A673 (cell line): ENCODE data around the gene COQ8B. TPM values are rescaled to one million over a fixed set of nuclear protein-coding genes. Genes with fewer than 3 reads are reported as not detected.

Experiments used
- BruUV-seq: library from RNA; stranded (reverse); fragments of 400-500 nt; replicated peaks from 2 replicates; lab custom pipeline; 2021; lab: Mats Ljungman, UMichigan
- CTCF ChIA-PET: fragments of 300-600 bp; sonication (Branson Sonifier 250); formaldehyde crosslinking; loops from one replicate; lab custom pipeline; 2022; ENCODE audit warnings: antibody characterized with exemption; lab: Charles Lee
- POLR2A ChIA-PET: fragments of 300-600 bp; sonication (Branson Sonifier 250); formaldehyde crosslinking; loops from one replicate; lab custom pipeline; 2022; ENCODE audit warnings: antibody characterized with exemption; ENCODE audit not compliant: low non-redundant PET; lab: Charles Lee
- DNase-seq: peaks from one replicate; pipeline ENCODE4 v3.0.0-alpha.2; 2015; ENCODE audit warnings: low spot score
- H3K27ac ChIP-seq: fragments of 200-600 bp; sonication (generic); 2 replicates; pipeline ENCODE4 v1.5.1; 2016; ENCODE audit warnings: mixed run types, low read depth, mild to moderate bottlenecking, mixed read lengths, antibody characterized with exemption, low read length; ENCODE audit not compliant: poor library complexity, severe bottlenecking
- H3K27me3 ChIP-seq: fragments of 200-600 bp; sonication (generic); replicated peaks from 2 replicates; pipeline ENCODE4 v1.6.1; 2017; ENCODE audit warnings: mixed run types, low read depth, mild to moderate bottlenecking, mixed read lengths, antibody characterized with exemption, low read length; ENCODE audit not compliant: insufficient read depth, poor library complexity
- H3K36me3 ChIP-seq: fragments of 200-600 bp; sonication (generic); 2 replicates; pipeline ENCODE4 v1.6.1; 2016; ENCODE audit warnings: mixed run types, mild to moderate bottlenecking, mixed read lengths, antibody characterized with exemption, low read length; ENCODE audit not compliant: insufficient read depth, poor library complexity, severe bottlenecking
- H3K4me1 ChIP-seq: fragments of 200-600 bp; sonication (generic); 2 replicates; pipeline ENCODE4 v1.6.1; 2017; ENCODE audit warnings: mixed run types, mild to moderate bottlenecking, mixed read lengths, antibody characterized with exemption, low read length; ENCODE audit not compliant: insufficient read depth, poor library complexity, severe bottlenecking
- H3K4me3 ChIP-seq: fragments of 200-600 bp; sonication (generic); 2 replicates; pipeline ENCODE4 v1.5.1; 2016; ENCODE audit warnings: low read depth, mixed run types, mild to moderate bottlenecking, mixed read lengths, low read length; ENCODE audit not compliant: poor library complexity, severe bottlenecking
- H3K9me3 ChIP-seq: fragments of 200-600 bp; sonication (generic); 2 replicates; pipeline ENCODE4 v1.6.1; 2016; ENCODE audit warnings: mixed run types, low read depth, mild to moderate bottlenecking, mixed read lengths, antibody characterized with exemption, low read length; ENCODE audit not compliant: poor library complexity, severe bottlenecking
- CTCF ChIP-seq: fragments of 300-800, 200-600 bp; sonication (generic); conservative IDR thresholded peaks from 2 replicates; pipeline ENCODE4 v1.5.1; 2017; ENCODE audit warnings: low read depth, mild to moderate bottlenecking, antibody characterized with exemption, low read length, moderate library complexity, mixed read lengths
- EZH2 ChIP-seq: fragments of 200-600 bp; sonication (generic); IDR thresholded peaks from 2 replicates; pipeline ENCODE4 v1.6.1; 2017; ENCODE audit warnings: borderline replicate concordance, low read depth, mild to moderate bottlenecking, mixed read lengths, antibody characterized with exemption, low read length; ENCODE audit not compliant: poor library complexity, severe bottlenecking
- intact Hi-C: fragments of 100-400 bp; cut with micrococcal nuclease; formaldehyde crosslinking; loops from one replicate; pipeline ENCODE4 v1.10.0; 2022; ENCODE audit not compliant: unreplicated experiment
- total RNA-seq: library from RNA; stranded (reverse); gene quantifications from 2 replicates; pipeline ENCODE4 v1.2.3, GENCODE V29; 2021

COQ8B gene
- total RNA-seq, 1 experiment from 2014 or later: 34.1 TPM

GRCh38 chr19:40691421-40692211 is 25.1 kb downstream of the COQ8B start:
- Histone ChIP-seq H3K27ac (peak overlapping the region; percentile 96), H3K4me1 (peaks cover 17% of the 10 kb centered on the region), H3K36me3 (peaks cover 3% of the 10 kb centered on the region), H3K27me3 (no peaks in the 10 kb centered on the region), H3K9me3 (no peaks in the 10 kb centered on the region), H3K4me3 (peak overlapping the region; percentile 94)
- intact Hi-C loops: no loop called here
- peak; percentile 39 for DNase-seq
- POLR2A ChIA-PET: interaction anchor here (0.7 kb wide), 1 partner anchor 84 kb away, joined by 4 read pairs; the partner anchor contains the start of gene MIA
- CTCF ChIA-PET: interaction anchor here (0.9 to 1.2 kb wide), 3 partner anchors 8 to 115 kb away, joined by 3 to 5 read pairs (median 4); no protein-coding TSS in a partner anchor
- TF ChIP-seq EZH2 (no peak), CTCF (no peak)
- BruUV-seq: no TSS peak

DNA sequence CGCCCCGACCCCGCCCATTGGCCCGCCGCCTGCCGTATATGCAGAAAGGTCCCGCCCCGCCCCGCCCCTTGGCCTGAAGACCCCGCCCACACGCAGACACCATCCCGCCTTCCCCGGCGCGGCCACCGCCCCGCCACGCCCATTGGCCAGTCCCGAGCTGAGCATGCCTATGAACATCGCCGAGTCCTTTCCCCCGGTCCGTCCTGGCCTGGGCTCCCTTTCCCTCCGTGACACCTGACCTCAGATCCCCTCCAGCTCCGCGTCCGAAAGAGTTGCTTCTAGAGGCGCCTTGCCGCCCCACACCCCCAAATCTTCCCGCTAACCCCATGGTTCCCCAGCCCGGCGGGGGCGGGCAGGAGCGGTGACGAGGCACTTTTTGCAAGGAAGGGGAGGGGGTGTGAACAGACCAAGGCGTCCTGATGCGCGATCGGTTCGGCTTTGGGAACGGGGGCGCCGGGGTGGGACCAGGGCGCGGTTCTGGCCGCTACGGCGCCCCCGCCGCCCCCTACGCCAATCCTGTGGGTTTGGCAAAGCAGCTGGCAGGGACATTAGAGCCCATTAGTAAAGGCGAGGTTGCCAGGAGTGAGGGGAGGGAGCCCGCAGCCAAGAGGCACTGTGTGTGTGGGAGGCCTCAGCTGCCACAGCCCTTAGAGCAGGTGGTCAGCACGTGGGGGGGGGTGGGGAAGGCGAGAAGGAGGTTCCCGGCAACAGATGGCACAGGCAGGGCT is 25.8 kb downstream of the COQ8B start:
- H3K36me3 ChIP-seq: peaks cover 3% of the 10 kb centered on the region
- no peaks in the 10 kb centered on the region for H3K27me3 ChIP-seq
- DNase-seq: peak; percentile 93
- TSS peak; percentile 95 for BruUV-seq
- H3K9me3 ChIP-seq: no peaks in the 10 kb centered on the region
- CTCF ChIA-PET: interaction anchor here (0.6 to 1.2 kb wide), 5 partner anchors 9 to 455 kb away, joined by 3 to 10 read pairs (median 5); no protein-coding TSS in a partner anchor
- H3K27ac ChIP-seq: peak overlapping the region; percentile 96
- peak overlapping the region; percentile 94 for H3K4me3 ChIP-seq
- TF ChIP-seq CTCF: no peak
- no peak for TF ChIP-seq EZH2
- intact Hi-C loops: no loop called here
- POLR2A ChIA-PET: interaction anchor here (0.7 kb wide), 1 partner anchor 84 kb away, joined by 4 read pairs; the partner anchor contains the start of gene MIA
- peaks cover 17% of the 10 kb centered on the region for H3K4me1 ChIP-seq

- Histone ChIP-seq H3K27me3 (no peaks in the 10 kb centered on the region), H3K36me3 (peaks cover 3% of the 10 kb centered on the region), H3K27ac (peak within 1 kb of the TSS; percentile 96), H3K9me3 (no peaks in the 10 kb centered on the region), H3K4me3 (peak within 1 kb of the TSS; percentile 94), H3K4me1 (peaks cover 17% of the 10 kb centered on the region)
- DNase-seq: no peak
- intact Hi-C loops: no loop called here
- POLR2A ChIA-PET: no interaction called here
- CTCF ChIA-PET: interaction anchor here (0.6 kb wide), 1 partner anchor 228 kb away, joined by 5 read pairs; no protein-coding TSS in a partner anchor
- BruUV-seq: no TSS peak
- TF ChIP-seq EZH2 (no peak), CTCF (no peak)
Measured at GRCh38 chr19:40690050-40690692, 26.5 kb downstream of the COQ8B start, which contains the start of gene NUMBL. NUMBL (minus strand) TSS chr19:40690651; CDS start chr19:40690483, 168 bp downstream.
